ENCODE data around the gene FCMR. TPM values are rescaled to one million over a fixed set of nuclear protein-coding genes. Genes with fewer than 3 reads are reported as not detected.

The FCMR gene
- total RNA-seq, 1 donor from 2014 or later: 8.4 TPM

- Mint-ChIP-seq H3K36me3 (ENCODE audit: low read depth, unreplicated experiment) (peaks cover under 1% of the 10 kb centered on the region), H3K4me3 (ENCODE audit: unreplicated experiment) (no peak overlapping the region), H3K9me3 (ENCODE audit: unreplicated experiment) (no peaks in the 10 kb centered on the region), H3K4me1 (ENCODE audit: unreplicated experiment) (no peaks in the 10 kb centered on the region), H3K27me3 (ENCODE audit: unreplicated experiment) (no peaks in the 10 kb centered on the region), H3K27ac (ENCODE audit: unreplicated experiment) (no peak overlapping the region)
- DNase-seq (ENCODE audit: low spot score): no peak
- peak; percentile 52 for TF ChIP-seq CTCF (IDR thresholded peaks at IDR 0.05; ENCODE audit: unreplicated experiment)
These were observed 39.2 kb downstream of the FCMR start for GRCh38 chr1:206882555-206882954.

GRCh38 chr1:206880314-206880713 is 41.4 kb downstream of the FCMR start:
- Mint-ChIP-seq H3K27me3 (ENCODE audit: unreplicated experiment) (no peaks in the 10 kb centered on the region), H3K36me3 (ENCODE audit: low read depth, unreplicated experiment) (peaks cover 3% of the 10 kb centered on the region), H3K4me3 (ENCODE audit: unreplicated experiment) (no peak overlapping the region), H3K9me3 (ENCODE audit: unreplicated experiment) (peaks cover 4% of the 10 kb centered on the region), H3K27ac (ENCODE audit: unreplicated experiment) (no peak overlapping the region), H3K4me1 (ENCODE audit: unreplicated experiment) (no peaks in the 10 kb centered on the region)
- DNase-seq (ENCODE audit: low spot score): no peak
- no peak for TF ChIP-seq CTCF (IDR thresholded peaks at IDR 0.05; ENCODE audit: unreplicated experiment)

- Mint-ChIP-seq H3K27me3 (ENCODE audit: unreplicated experiment) (no peaks in the 10 kb centered on the region), H3K27ac (ENCODE audit: unreplicated experiment) (no peak overlapping the region), H3K4me3 (ENCODE audit: unreplicated experiment) (no peak overlapping the region), H3K9me3 (ENCODE audit: unreplicated experiment) (peaks cover 4% of the 10 kb centered on the region), H3K4me1 (ENCODE audit: unreplicated experiment) (no peaks in the 10 kb centered on the region), H3K36me3 (ENCODE audit: low read depth, unreplicated experiment) (peaks cover 3% of the 10 kb centered on the region)
- peak; percentile 29 for TF ChIP-seq CTCF (IDR thresholded peaks at IDR 0.05; ENCODE audit: unreplicated experiment)
- DNase-seq (ENCODE audit: low spot score): no peak
These were observed 43.3 kb downstream of the FCMR start for GRCh38 chr1:206878456-206878855.

GRCh38 chr1:206875752-206876377 is 45.9 kb downstream of the FCMR start:
- no peak overlapping the region for H3K27ac Mint-ChIP-seq (ENCODE audit: unreplicated experiment)
- peaks cover 6% of the 10 kb centered on the region for H3K36me3 Mint-ChIP-seq (ENCODE audit: low read depth, unreplicated experiment)
- TF ChIP-seq CTCF (IDR thresholded peaks at IDR 0.05; ENCODE audit: unreplicated experiment): no peak
- DNase-seq (ENCODE audit: low spot score): no peak
- no peaks in the 10 kb centered on the region for H3K4me1 Mint-ChIP-seq (ENCODE audit: unreplicated experiment)
- H3K9me3 Mint-ChIP-seq (ENCODE audit: unreplicated experiment): peaks cover 4% of the 10 kb centered on the region
- H3K27me3 Mint-ChIP-seq (ENCODE audit: unreplicated experiment): no peaks in the 10 kb centered on the region
- no peak overlapping the region for H3K4me3 Mint-ChIP-seq (ENCODE audit: unreplicated experiment)

GRCh38 chr1:206873603-206874188 is 48.0 kb downstream of the FCMR start:
- no peak for TF ChIP-seq CTCF (IDR thresholded peaks at IDR 0.05; ENCODE audit: unreplicated experiment)
- H3K27ac Mint-ChIP-seq (ENCODE audit: unreplicated experiment): no peak overlapping the region
- H3K4me1 Mint-ChIP-seq (ENCODE audit: unreplicated experiment): no peaks in the 10 kb centered on the region
- DNase-seq (ENCODE audit: low spot score): no peak
- H3K36me3 Mint-ChIP-seq (ENCODE audit: low read depth, unreplicated experiment): peaks cover 6% of the 10 kb centered on the region
- H3K27me3 Mint-ChIP-seq (ENCODE audit: unreplicated experiment): no peaks in the 10 kb centered on the region
- H3K9me3 Mint-ChIP-seq (ENCODE audit: unreplicated experiment): peaks cover 4% of the 10 kb centered on the region
- H3K4me3 Mint-ChIP-seq (ENCODE audit: unreplicated experiment): no peak overlapping the region

Measured in endothelial cell (in vitro differentiated cells).